IMR-90 (cell line): ENCODE measurements around the gene ZNF469. TPM values are rescaled to one million over a fixed set of nuclear protein-coding genes. Genes with fewer than 3 reads are reported as not detected.
"Not testable (repeated sequence)": the region's sequence is repeated elsewhere in the genome, so short reads cannot be mapped to it uniquely, and the experiment has no call there.

ENCODE experiments used
- ATAC-seq: fragments of 200-7000 bp; cut with Tn5 transposase; 2 replicates; pipeline ENCODE4 v1.9.1; 2020; ENCODE audit warnings: low read depth, mild to moderate bottlenecking, moderate library complexity
- BruUV-seq: library from RNA; stranded (reverse); fragments of 400-500 nt; replicated peaks from 2 replicates; lab custom pipeline; 2021; lab: Mats Ljungman, UMichigan
- CTCF ChIA-PET: fragments of 300-600 bp; formaldehyde crosslinking; extraction: SDS; loops from one replicate; lab custom pipeline; 2021; ENCODE audit warnings: antibody characterized with exemption; lab: Yijun Ruan, JAX
- POLR2A ChIA-PET: fragments of 300-600 bp; sonication (Branson Sonifier 250); formaldehyde crosslinking; loops from one replicate; lab custom pipeline; 2022; ENCODE audit warnings: antibody characterized with exemption; ENCODE audit not compliant: unreplicated experiment; lab: Charles Lee
- DNase-seq: peaks from one replicate; pipeline ENCODE4 v3.0.0; 2013
- H2AFZ ChIP-seq: replicated peaks from 2 replicates; pipeline ENCODE3; 2013; ENCODE audit warnings: low read length, mild to moderate bottlenecking; ENCODE audit not compliant: poor library complexity
- H2AK5ac ChIP-seq: 2 replicates; pipeline ENCODE4 v1.6.1; 2013; ENCODE audit warnings: low read depth, low read length, inconsistent platforms
- H2AK9ac ChIP-seq: replicated peaks from 2 replicates; pipeline ENCODE3; 2013; ENCODE audit warnings: mild to moderate bottlenecking, low read depth, low read length, moderate library complexity; ENCODE audit not compliant: poor library complexity
- H2BK120ac ChIP-seq: 2 replicates; pipeline ENCODE4 v1.6.1; 2013; ENCODE audit warnings: low read depth, low read length, inconsistent platforms
- H2BK15ac ChIP-seq: 3 replicates; pipeline ENCODE4 v1.6.1; 2013; ENCODE audit warnings: low read depth, low read length, inconsistent platforms
- H2BK20ac ChIP-seq: 2 replicates; pipeline ENCODE4 v1.6.1; 2013; ENCODE audit warnings: low read depth, mild to moderate bottlenecking, inconsistent platforms, low read length, moderate library complexity
- H2BK5ac ChIP-seq: 2 replicates; pipeline ENCODE4 v1.6.1; 2013; ENCODE audit warnings: mild to moderate bottlenecking, low read depth, low read length, inconsistent platforms; ENCODE audit not compliant: poor library complexity, severe bottlenecking
- H3K14ac ChIP-seq: replicated peaks from 2 replicates; pipeline ENCODE4 v1.6.1; 2013; ENCODE audit warnings: low read depth, low read length, inconsistent platforms
- H3K18ac ChIP-seq: 2 replicates; pipeline ENCODE4 v1.6.1; 2013; ENCODE audit warnings: low read depth, low read length, control low read depth
- H3K23ac ChIP-seq: 2 replicates; pipeline ENCODE4 v1.6.1; 2013; ENCODE audit warnings: low read depth, low read length, inconsistent platforms
- H3K27ac ChIP-seq: 2 replicates; pipeline ENCODE4 v1.5.1; 2013; ENCODE audit warnings: mild to moderate bottlenecking, control low read depth, low read length; ENCODE audit not compliant: insufficient read depth
- H3K27me3 ChIP-seq: 2 replicates; pipeline ENCODE4 v1.6.1; 2013; ENCODE audit warnings: low read length; ENCODE audit not compliant: control insufficient read depth, insufficient read depth
- H3K36me3 ChIP-seq: 2 replicates; pipeline ENCODE4 v1.6.1; 2013; ENCODE audit warnings: low read length, mixed read lengths; ENCODE audit not compliant: control insufficient read depth, insufficient read depth
- H3K4ac ChIP-seq: 2 replicates; pipeline ENCODE4 v1.6.1; 2013; ENCODE audit warnings: low read depth, low read length, inconsistent platforms
- H3K4me1 ChIP-seq: 2 replicates; pipeline ENCODE4 v1.6.1; 2013; ENCODE audit warnings: low read length, mixed read lengths; ENCODE audit not compliant: control insufficient read depth, insufficient read depth
- H3K4me2 ChIP-seq: 2 replicates; pipeline ENCODE4 v1.6.1; 2013; ENCODE audit warnings: low read depth, mild to moderate bottlenecking, control low read depth, low read length, moderate library complexity
- H3K4me3 ChIP-seq: 2 replicates; pipeline ENCODE4 v1.5.1; 2013; ENCODE audit warnings: low read depth, mild to moderate bottlenecking, control low read depth, low read length, moderate library complexity; ENCODE audit not compliant: insufficient read depth
- H3K56ac ChIP-seq: 2 replicates; pipeline ENCODE4 v1.6.1; 2013; ENCODE audit warnings: low read length, inconsistent platforms; ENCODE audit not compliant: insufficient read depth; ENCODE audit errors: extremely low read depth
- H3K79me1 ChIP-seq, 2 experiments: 2 replicates each; pipeline ENCODE4 v1.6.1; 2013; ENCODE audit warnings: low read length in 2 of 2, inconsistent platforms in 1 of 2, low read depth in 1 of 2
- H3K9ac ChIP-seq: 2 replicates; pipeline ENCODE4 v1.6.1; 2013; ENCODE audit warnings: low read depth, low read length, control low read depth
- H3K9me1 ChIP-seq: 2 replicates; pipeline ENCODE4 v1.6.1; 2013; ENCODE audit warnings: low read length, inconsistent platforms; ENCODE audit not compliant: insufficient read depth
- H3K9me3 ChIP-seq: 2 replicates; pipeline ENCODE4 v1.6.1; 2013; ENCODE audit warnings: low read length; ENCODE audit not compliant: control insufficient read depth, insufficient read depth
- H4K20me1 ChIP-seq: 2 replicates; pipeline ENCODE4 v1.6.1; 2013; ENCODE audit warnings: low read length, inconsistent platforms; ENCODE audit not compliant: insufficient read depth
- H4K5ac ChIP-seq: 2 replicates; pipeline ENCODE4 v1.6.1; 2013; ENCODE audit warnings: mild to moderate bottlenecking, low read depth, low read length, control low read depth
- H4K8ac ChIP-seq, 2 experiments: 2 replicates each; pipeline ENCODE4 v1.6.1; 2013; ENCODE audit warnings: low read depth in 2 of 2, low read length in 2 of 2, control low read depth in 1 of 2, inconsistent platforms in 1 of 2
- H4K91ac ChIP-seq: 2 replicates; pipeline ENCODE4 v1.6.1; 2013; ENCODE audit warnings: low read depth, low read length, inconsistent platforms; ENCODE audit not compliant: insufficient read depth
- POLR2A ChIP-seq: IDR thresholded peaks from 2 replicates; pipeline ENCODE4 v1.6.1; 2012; ENCODE audit warnings: mild to moderate bottlenecking, low read depth, low read length
- WGBS, 2 experiments: methylation state at CpG; one replicate each; pipeline versions ENCODE4 v1.1.5 to v1.1.7; 2013; ENCODE audit warnings: missing lambda C conversion rate in 2 of 2; ENCODE audit not compliant: insufficient read length in 1 of 2; ENCODE audit errors: extremely low coverage in 2 of 2; 5-methylcytosine and 5-hydroxymethylcytosine counted together
- dilution Hi-C: fragments of 300-500 bp; cut with HindIII; formaldehyde crosslinking; loops from one replicate; pipeline ENCODE4 v1.14.3; 2018; ENCODE audit warnings: low sequenced_read_pairs; ENCODE audit not compliant: unreplicated experiment
- in situ Hi-C: fragments of 300-500 bp; cut with MboI; formaldehyde crosslinking; loops from 3 replicates; pipeline ENCODE4 v1.14.3; 2019; ENCODE audit warnings: low sequenced_read_pairs, inconsistent platforms, mixed read lengths
- intact Hi-C: fragments of 100-400 bp; cut with micrococcal nuclease; formaldehyde crosslinking; loops from 2 replicates; pipeline ENCODE4 v1.10.0; 2022
- polyA plus RNA-seq, 3 experiments: library from polyadenylated mRNA; depleted of rRNA; stranded (reverse); fragments of >200 nt; gene quantifications; 2 replicates each; pipeline ENCODE4 v1.2.3, GENCODE V29; 2012; ENCODE audit warnings: low replicate concordance in 1 of 3
- total RNA-seq: library from RNA; depleted of rRNA; stranded (reverse); fragments of >200 nt; gene quantifications from 2 replicates; pipeline ENCODE4 v1.2.3, GENCODE V29; 2012

The ZNF469 gene
- total and polyA plus RNA-seq, 2 of the 4 experiments (the other 2 are of a cell fraction): 1.1 to 13.3 TPM

- H3K56ac ChIP-seq, H3K14ac ChIP-seq, DNase-seq, POLR2A ChIA-PET, H3K18ac ChIP-seq, H4K5ac ChIP-seq, H2AFZ ChIP-seq, H3K9me3 ChIP-seq, H3K23ac ChIP-seq, H3K4me2 ChIP-seq, BruUV-seq, H3K9ac ChIP-seq, H2BK5ac ChIP-seq, H4K91ac ChIP-seq, H2BK15ac ChIP-seq, H3K4me3 ChIP-seq, H2BK20ac ChIP-seq, H4K8ac ChIP-seq, intact Hi-C loops, CTCF ChIA-PET, in situ Hi-C loops, H2BK120ac ChIP-seq, H3K27me3 ChIP-seq, H3K4ac ChIP-seq, ATAC-seq, H2AK9ac ChIP-seq, H3K27ac ChIP-seq, dilution Hi-C loops: not testable (repeated sequence)
- H3K9me1 ChIP-seq: peaks cover 17% of the 10 kb centered on the region
- peaks cover 16% of the 10 kb centered on the region; the same call in 1 of the 2 replicates for H3K4me1 ChIP-seq
- H2AK5ac ChIP-seq: peak overlapping the region; percentile 4; the same call in 1 of the 2 replicates
- peaks cover 100% of the 10 kb centered on the region for H4K20me1 ChIP-seq
- H3K79me1 ChIP-seq: peaks cover 15 to 87% of the 10 kb centered on the region in 2 experiments; a peak in 3 of 4 replicates
- WGBS, 2 experiments: 95% methylated on average over 18 of the region's 28 CpGs; no CpG with 5 or more reads in 1 of the 2 experiments
- H3K36me3 ChIP-seq: peaks cover 58% of the 10 kb centered on the region
- TF ChIP-seq POLR2A: peak; percentile 27; the same call in 1 of the 2 replicates
These were observed 27.7 kb downstream of the ZNF469 start for GRCh38 chr16:88410297-88410968.
